ENCODE data around the gene KIF4A.
"Not testable (repeated sequence)": the region's sequence is repeated elsewhere in the genome, so short reads cannot be mapped to it uniquely, and the experiment has no call there.

The KIF4A gene

GRCh38 chrX:70289168-70289792 is 624 bp upstream of the KIF4A start:
- no peak for DNase-seq

GRCh38 chrX:70292788-70293187 is 2.9 kb downstream of the KIF4A start:
- no peak for DNase-seq

DNA sequence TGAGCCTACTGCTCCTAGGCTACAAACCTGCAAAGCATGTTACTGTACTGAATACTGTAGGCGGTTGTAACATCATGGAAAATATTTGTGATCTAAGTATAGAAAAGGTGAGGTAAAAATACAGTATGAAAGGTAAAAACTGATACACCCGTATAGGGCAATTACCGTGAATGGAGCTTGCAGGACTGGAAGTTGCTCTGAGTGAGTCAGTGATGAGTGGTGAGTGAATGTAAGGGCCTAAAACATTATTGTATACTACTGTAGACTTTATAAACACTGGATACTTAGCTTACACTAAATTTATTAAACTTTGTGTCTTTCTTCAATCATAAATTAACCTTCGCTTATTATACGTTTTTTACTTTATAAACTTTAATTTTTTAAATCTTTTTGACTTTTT is 3.7 kb downstream of the KIF4A start:
- DNase-seq, result no peak

DNA sequence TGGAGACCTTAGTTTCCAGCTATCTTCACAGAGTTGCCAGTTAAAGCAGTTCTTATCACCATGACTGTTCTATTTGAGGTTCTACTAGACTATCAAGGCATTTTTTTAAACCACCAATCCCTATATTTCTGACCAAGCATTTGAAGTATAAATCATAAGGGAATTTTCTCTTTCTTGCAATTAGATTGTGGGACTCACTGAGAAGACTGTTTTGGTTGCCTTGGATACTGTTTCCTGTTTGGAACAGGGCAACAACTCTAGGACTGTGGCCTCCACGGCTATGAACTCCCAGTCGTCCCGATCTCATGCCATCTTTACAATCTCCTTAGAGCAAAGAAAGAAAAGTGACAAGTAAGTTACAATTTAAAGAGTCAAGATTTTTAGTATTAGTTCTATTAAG is 11.8 kb downstream of the KIF4A start:
- DNase-seq, result no peak

DNA sequence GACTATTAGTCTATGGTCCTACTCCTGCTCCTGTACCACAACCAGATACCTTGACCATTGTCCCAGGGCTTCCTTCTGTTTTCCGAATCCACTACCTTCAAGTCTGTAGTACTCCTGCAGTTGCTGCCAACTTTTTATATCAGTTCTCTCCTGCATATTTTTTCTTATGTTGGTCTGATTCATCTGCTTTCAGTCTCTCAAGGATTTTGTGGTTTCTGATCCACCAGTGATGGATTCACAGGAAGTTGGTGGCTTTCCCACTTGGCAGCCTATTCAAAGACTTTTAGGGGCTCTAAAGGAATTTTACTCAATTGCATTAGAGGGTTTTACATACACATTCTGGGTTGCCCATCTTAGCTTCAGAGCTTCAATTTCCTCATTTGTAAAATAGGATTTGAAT is 23.6 kb downstream of the KIF4A start:
- no peak for DNase-seq

- DNase-seq, result no peak
These were observed 32.9 kb downstream of the KIF4A start for GRCh38 chrX:70322784-70323183.

GRCh38 chrX:70323628-70324027 is 33.7 kb downstream of the KIF4A start:
- DNase-seq, result not testable (repeated sequence)

GRCh38 chrX:70324326-70324725 is 34.4 kb downstream of the KIF4A start:
- no peak for DNase-seq

- DNase-seq, result no peak
These were observed 41.3 kb downstream of the KIF4A start for GRCh38 chrX:70331161-70331560.

DNA sequence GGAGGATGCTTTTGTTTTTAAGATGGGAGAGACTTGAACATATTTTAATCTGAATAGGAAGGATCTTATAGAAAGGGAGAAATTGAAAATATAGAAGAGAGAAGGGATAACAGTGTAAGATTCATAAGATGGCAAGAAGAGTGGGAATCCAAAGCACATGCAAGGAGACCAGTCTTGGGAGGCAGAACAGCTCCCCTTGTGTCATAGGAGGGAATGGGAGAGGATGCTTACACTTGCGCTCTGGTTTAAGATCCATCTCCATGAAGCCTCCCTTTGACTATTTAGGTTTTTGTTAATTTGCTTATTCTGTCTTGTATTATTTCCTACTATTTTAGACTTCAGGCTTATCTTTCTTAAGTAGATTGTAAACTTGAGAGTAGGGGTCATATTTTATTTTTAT is 42.7 kb downstream of the KIF4A start:
- DNase-seq, result no peak

GRCh38 chrX:70336767-70337166 is 46.9 kb downstream of the KIF4A start:
- DNase-seq, result no peak

DNA sequence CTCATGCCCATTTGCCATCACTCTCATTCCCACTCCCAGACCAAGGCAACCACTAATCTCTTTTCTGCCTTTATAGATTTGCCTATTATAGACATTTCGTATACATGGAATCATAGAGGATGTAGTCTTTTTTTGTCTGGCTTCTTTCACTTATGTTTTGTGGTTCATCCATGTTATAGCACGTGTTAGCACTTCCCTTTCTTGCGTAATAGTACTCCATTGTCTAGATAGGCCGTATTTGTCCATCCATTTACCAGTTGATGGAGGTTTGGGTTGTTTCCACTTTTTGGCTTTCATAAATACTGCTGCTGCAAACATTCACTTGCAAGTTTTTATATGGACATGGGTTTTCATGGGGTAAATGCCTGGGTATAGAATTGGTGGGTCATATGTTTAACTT is 48.4 kb downstream of the KIF4A start:
- DNase-seq, result no peak

DNA sequence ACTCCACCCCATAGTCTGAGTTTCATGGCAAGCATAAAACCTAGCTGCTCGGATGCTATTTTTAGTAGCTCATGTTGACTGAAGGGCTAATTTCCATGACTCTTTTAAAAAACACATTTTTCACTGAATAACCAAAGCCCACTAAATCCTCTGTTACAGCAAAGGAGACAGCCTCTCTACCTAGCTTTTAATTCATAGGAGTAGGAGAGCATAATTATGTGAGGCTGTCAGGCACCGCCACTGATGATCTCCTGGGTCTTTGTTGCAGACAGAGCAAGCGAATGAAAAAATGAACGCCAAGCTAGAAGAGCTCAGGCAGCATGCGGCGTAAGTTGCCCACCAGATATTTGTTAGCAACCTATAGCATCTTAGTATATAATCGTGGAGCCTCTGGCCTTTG is 53.5 kb downstream of the KIF4A start:
- DNase-seq, result no peak

DNA sequence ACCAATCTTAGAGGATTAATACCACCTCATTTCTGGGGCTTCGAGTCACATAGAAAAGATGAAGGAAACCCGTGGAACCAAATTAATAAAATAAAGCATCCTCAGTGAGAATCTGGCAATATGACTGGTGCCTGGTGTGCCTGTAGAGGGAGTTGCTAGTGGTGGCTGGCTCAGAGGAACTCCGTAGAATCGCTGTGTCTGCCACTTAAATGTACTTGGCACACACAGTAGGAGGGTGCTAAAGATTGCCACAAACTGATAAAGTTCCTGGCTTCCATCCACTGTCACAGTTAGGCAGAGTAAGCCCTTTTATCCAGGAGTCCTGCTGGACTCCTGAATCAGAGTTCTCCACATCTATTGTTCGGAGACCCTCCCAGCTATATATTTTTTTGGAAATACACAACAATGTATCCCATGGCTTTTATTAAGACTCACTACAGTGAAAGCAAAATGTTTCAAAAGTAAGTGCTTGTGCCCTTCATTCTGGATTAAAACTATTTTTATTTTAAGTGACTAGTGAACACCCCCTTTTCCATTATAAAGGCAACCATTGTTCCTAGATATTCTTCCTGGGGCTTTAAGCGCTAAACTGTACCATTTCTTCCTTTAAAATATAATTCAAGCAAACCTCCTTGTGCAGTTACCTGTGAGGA is 56.6 kb downstream of the KIF4A start:
- DNase-seq, result no peak

GRCh38 chrX:70348825-70349224 is 58.9 kb downstream of the KIF4A start:
- not testable (repeated sequence) for DNase-seq

GRCh38 chrX:70349367-70350125 is 59.6 kb downstream of the KIF4A start:
- DNase-seq, result not testable (repeated sequence)

GRCh38 chrX:70352496-70352895 is 62.6 kb downstream of the KIF4A start:
- DNase-seq, result no peak

DNA sequence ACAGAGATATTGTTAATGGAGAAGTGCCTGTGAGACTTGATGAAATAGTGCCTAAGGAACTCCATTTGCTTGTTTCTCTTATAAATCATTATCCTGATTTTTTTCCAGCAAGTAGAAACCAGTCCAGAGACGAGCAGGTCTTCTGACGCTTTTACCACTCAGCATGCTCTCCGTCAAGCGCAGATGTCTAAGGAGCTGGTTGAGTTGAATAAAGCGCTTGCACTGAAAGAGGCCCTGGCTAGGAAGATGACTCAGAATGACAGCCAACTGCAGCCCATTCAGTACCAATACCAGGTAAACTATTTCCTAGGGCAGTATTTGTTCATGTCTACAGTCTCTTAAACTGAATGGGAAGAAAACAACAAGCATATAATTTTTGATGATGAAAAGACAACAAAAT is 63.6 kb downstream of the KIF4A start:
- DNase-seq, result no peak

GRCh38 chrX:70354716-70355115 is 64.8 kb downstream of the KIF4A start:
- no peak for DNase-seq

- DNase-seq, result no peak
These were observed 69.6 kb downstream of the KIF4A start for GRCh38 chrX:70359458-70359857.

DNA sequence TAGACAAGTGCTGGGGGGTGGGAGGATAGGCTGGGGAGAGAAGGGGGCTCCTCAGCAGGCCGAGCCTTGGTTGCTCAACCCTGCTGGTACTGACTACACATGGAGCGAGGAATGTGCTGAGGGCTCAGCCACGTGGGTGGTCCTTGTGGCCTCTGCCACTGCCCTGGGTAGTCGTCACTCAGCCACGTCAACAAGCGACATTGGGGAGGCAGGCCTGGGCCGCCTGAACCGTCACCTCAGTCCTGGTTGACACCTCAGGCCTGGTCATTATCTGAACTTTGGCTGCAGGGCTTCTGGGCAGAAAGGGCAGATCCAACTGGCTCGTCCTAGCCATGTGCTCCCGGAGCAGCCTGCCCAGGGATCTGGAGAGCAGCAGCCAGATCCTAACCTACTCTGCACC is 70.5 kb downstream of the KIF4A start:
- no peak for DNase-seq

DNA sequence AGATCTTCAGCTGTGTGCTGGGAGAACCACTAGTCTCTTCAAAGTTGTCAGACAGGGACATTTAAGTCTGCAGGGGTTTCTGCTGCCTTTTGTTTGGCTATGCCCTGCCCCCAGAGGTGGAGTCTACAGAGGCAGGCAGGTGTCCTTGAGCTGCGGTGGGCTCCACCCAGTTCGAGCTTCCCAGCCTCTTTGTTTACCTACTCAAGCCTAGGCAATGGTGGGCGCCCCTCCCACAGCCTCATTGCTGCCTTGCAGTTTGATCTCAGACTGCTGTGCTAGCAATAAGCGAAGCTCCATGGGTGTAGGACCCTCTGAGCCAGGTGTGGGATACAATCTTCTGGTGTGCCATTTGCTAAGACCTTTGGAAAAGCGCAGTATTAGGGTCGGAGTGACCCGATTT is 78.8 kb downstream of the KIF4A start:
- DNase-seq, result not testable (repeated sequence)

DNA sequence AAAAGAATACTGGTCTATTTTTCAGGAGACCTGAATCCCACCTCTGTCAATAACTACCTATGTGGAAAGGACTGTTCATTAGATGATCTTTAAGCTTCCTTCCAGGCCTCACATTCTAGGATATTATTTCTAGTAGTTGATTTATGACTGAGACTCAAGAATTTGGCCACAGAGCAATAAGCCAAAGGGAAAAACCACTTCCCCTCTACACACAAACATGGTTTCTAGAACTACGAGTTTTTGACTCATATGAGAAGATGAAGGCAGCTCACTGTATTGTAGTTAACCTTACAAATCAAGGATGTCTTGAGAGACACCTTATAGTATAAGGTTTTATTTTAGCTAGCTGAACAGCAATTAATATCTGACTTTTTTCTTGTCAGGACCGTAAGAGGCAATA is 96.3 kb downstream of the KIF4A start:
- no peak for DNase-seq

DNA sequence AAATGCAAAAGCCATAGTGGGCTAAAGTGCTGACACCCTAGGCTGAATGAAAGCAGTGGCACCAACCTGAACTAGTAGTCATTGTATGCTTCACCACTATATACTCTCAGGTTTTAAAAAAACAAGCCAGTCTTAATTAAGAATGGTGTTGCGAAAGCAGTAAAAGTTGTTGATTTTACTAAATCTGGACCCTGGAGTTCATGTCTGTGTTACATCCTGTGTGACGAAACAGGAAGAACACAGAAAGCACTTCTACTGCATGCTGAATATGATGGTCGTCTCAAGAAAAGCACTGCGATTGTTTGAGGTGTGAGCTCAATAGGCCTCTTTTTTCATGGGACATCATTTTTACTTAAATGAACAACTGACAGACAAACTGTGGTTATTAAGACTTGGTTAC is 109.0 kb downstream of the KIF4A start:
- no peak for DNase-seq
